Breast epithelium (tissue), 4 donors: ENCODE data around the gene CDCP1. TPM values are rescaled to one million over a fixed set of nuclear protein-coding genes. Genes with fewer than 3 reads are reported as not detected.

Source experiments
- DNase-seq, 2 donors: peaks; one replicate each; pipeline ENCODE4 v3.0.0-alpha.2; 2019; ENCODE audit warnings: low spot score in 2 of 2
- H3K27ac ChIP-seq, 2 donors: fragments of 200-600 bp; sonication (generic) in 1 of 2; one replicate each; pipeline ENCODE4 v1.5.1; 2016 to 2019; ENCODE audit warnings: mild to moderate bottlenecking in 1 of 2
- H3K27me3 ChIP-seq, 2 donors: fragments of 200-600 bp; sonication (generic) in 1 of 2; one replicate each; pipeline versions ENCODE4 v1.5.1 to v1.6.0; 2017 to 2019; ENCODE audit warnings: control low read depth in 1 of 2, mild to moderate bottlenecking in 1 of 2
- H3K36me3 ChIP-seq: fragments of 200-600 bp; one replicate; pipeline ENCODE4 v1.5.1; 2019
- H3K4me1 ChIP-seq, 2 donors: fragments of 200-600 bp; sonication (generic); one replicate each; pipeline ENCODE4 v1.5.1; 2016 to 2019; ENCODE audit warnings: control low read depth in 1 of 2
- H3K4me3 ChIP-seq, 3 donors: fragments of 200-600 bp; sonication (generic); 1 replicate in 2 of 3; 2 replicates in 1 of 3; pipeline ENCODE4 v1.5.1; 2016 to 2019; ENCODE audit warnings: mild to moderate bottlenecking in 3 of 3, moderate library complexity in 2 of 3
- H3K9me3 ChIP-seq, 2 donors: fragments of 200-600 bp; sonication (generic) in 1 of 2; one replicate each; pipeline ENCODE4 v1.5.1; 2016 to 2019; ENCODE audit warnings: control low read depth in 1 of 2
- POLR2A ChIP-seq: fragments of 450-650 bp; IDR thresholded peaks from one replicate; pipeline ENCODE4 v1.6.1; 2016; ENCODE audit warnings: antibody characterized with exemption, mild to moderate bottlenecking, moderate library complexity
- POLR2AphosphoS5 ChIP-seq, 3 donors: sonication (generic); formaldehyde crosslinking; IDR thresholded peaks; one replicate each; pipeline ENCODE4 v1.6.1; 2017; ENCODE audit warnings: antibody characterized with exemption in 3 of 3
- intact Hi-C: fragments of 100-400 bp; cut with DNase I; formaldehyde crosslinking; loops from one replicate; pipeline ENCODE4 v1.15.1; 2023; ENCODE audit warnings: low total_unique reads
- total RNA-seq, 3 donors: library from RNA; depleted of rRNA; stranded (reverse); fragments of >200 nt; gene quantifications; one replicate each; pipeline ENCODE4 v1.1.0, GENCODE V29; 2016
- TF ChIP-seq, protein P1 (sequence below), 3 donors: fragments of 450-650 bp; IDR thresholded peaks; one replicate each; pipeline ENCODE4 v1.5.1; 2016 to 2017; ENCODE audit warnings: antibody characterized with exemption in 3 of 3, mild to moderate bottlenecking in 3 of 3, moderate library complexity in 3 of 3

Gene CDCP1
- total RNA-seq, 3 donors from 2014 or later = 1.9 to 11.3 (median 8.5) TPM

DNA sequence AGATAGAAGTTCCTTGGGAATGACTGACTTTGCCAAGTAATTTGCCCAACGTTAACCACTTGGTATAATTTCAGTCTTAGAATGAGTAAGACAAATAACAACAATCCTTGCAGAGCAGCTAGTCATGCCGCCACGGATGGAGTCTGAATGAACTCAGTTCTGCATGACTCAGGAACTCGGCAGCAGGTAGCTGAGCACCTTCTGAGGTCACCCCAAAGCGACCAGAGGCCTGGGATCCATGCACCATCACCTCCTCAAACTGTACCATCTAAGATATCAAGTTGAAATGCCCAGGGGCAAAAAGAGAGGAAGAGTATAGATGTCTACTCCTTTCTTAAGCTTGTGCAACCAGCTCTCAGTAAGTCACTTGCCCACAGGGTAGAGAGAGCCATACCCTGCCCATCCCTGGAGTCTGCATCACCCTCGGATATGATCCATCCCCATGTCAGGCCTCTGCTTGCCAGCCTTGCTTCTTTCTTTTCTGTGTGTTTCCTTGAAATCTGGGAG, 8.5 kb upstream of the CDCP1 start:
- H3K27me3 ChIP-seq = no peaks in the 10 kb centered on the region
- no peak for DNase-seq
- no peak overlapping the region for H3K27ac ChIP-seq
- H3K9me3 ChIP-seq = no peaks in the 10 kb centered on the region
- no peak for TF ChIP-seq POLR2A
- TF ChIP-seq, protein P1, sequence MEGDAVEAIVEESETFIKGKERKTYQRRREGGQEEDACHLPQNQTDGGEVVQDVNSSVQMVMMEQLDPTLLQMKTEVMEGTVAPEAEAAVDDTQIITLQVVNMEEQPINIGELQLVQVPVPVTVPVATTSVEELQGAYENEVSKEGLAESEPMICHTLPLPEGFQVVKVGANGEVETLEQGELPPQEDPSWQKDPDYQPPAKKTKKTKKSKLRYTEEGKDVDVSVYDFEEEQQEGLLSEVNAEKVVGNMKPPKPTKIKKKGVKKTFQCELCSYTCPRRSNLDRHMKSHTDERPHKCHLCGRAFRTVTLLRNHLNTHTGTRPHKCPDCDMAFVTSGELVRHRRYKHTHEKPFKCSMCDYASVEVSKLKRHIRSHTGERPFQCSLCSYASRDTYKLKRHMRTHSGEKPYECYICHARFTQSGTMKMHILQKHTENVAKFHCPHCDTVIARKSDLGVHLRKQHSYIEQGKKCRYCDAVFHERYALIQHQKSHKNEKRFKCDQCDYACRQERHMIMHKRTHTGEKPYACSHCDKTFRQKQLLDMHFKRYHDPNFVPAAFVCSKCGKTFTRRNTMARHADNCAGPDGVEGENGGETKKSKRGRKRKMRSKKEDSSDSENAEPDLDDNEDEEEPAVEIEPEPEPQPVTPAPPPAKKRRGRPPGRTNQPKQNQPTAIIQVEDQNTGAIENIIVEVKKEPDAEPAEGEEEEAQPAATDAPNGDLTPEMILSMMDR (IDR thresholded peaks at IDR 0.05) = no peak
- TF ChIP-seq POLR2AphosphoS5 (IDR thresholded peaks at IDR 0.05) = no peak
- no peaks in the 10 kb centered on the region for H3K36me3 ChIP-seq
- intact Hi-C loops = no loop called here
- no peak overlapping the region for H3K4me3 ChIP-seq
- H3K4me1 ChIP-seq = no peaks in the 10 kb centered on the region

DNA sequence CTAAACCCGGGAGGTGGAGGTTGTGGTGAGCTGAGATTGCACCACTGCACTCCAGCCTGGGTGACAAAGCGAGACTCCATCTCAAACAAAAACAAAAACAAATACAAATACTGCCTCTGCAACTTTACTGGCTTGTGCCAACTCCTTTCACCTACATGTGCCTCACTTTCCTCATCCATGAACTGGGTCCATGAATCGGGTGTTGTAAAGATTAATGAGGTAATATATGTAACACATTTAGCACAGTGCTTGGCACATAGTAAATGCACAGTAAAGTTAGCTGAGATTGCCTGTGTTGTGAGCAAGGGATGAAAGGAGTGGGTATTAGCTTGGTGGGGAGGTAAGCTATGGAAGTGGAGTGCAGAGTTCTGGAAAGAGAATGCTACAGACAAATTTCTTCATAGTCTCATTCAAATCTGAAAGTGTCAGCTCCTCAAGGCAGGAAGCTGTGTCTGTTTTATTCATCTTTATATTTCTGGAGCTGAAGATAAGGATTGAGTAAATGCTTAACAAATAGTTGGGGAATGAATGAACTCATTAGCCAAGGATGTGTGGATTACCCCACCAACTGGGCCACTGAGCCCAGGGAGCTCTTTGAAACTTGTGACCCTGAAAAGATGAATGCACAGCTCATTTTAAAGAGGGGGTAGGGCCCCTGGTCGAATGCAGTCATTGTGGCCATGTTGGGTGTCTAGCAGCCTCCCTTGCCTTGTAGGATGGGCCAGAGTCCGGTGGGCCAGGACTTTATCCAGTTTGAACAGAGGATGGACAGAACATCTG, 7.7 kb upstream of the CDCP1 start:
- H3K4me1 ChIP-seq = no peaks in the 10 kb centered on the region
- H3K27me3 ChIP-seq = no peaks in the 10 kb centered on the region
- H3K4me3 ChIP-seq = no peak overlapping the region
- no peaks in the 10 kb centered on the region for H3K9me3 ChIP-seq
- TF ChIP-seq, protein P1 (IDR thresholded peaks at IDR 0.05) = no peak
- no peak for TF ChIP-seq POLR2AphosphoS5 (IDR thresholded peaks at IDR 0.05)
- no peak for TF ChIP-seq POLR2A
- no peak for DNase-seq
- intact Hi-C loops = no loop called here
- H3K36me3 ChIP-seq = no peaks in the 10 kb centered on the region
- no peak overlapping the region for H3K27ac ChIP-seq

DNA sequence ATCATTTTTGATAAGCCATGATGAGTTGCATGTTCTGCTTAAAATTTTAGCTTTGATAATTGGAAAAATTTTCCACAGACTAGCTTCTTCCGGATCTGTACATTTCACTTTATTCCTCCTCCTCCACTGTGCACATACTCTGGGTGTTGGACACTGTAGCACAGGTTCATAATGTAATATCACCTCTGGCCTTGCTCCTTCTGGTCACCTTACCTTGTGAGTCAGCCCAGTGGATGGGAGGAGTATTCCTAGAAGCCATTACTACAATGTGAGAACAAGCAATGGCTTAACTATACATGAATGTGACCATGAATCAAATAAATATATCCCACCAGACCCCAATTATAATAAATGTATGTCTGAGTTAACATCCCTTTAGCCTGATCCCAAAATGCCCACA, 6.1 kb upstream of the CDCP1 start:
- no peaks in the 10 kb centered on the region for H3K27me3 ChIP-seq
- no peaks in the 10 kb centered on the region for H3K9me3 ChIP-seq
- H3K36me3 ChIP-seq = no peaks in the 10 kb centered on the region
- no peak overlapping the region for H3K27ac ChIP-seq
- TF ChIP-seq, protein P1 (IDR thresholded peaks at IDR 0.05) = no peak
- TF ChIP-seq POLR2A (no peak), POLR2AphosphoS5 (IDR thresholded peaks at IDR 0.05) (no peak)
- intact Hi-C loops = no loop called here
- DNase-seq = no peak
- H3K4me3 ChIP-seq = no peak overlapping the region
- no peaks in the 10 kb centered on the region for H3K4me1 ChIP-seq

DNA sequence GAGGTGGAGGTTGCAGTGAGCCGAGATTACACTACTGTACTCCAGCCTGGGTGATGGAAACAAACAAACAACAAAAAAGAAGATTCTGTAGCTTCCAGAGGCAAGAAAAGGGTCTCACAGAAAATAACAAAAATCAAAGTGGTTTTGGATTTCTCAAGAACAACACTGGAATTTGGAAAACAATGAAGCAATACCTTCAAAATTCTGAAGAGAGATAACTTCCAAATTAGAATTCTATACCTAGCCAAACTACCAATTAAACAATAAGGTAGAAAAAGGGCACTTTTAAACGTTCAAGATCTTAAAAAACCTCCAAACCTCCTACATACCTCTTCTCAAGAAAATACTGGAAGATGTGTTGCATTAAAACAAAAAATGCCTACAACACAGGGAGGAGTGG, 4.9 kb upstream of the CDCP1 start:
- Histone ChIP-seq H3K9me3 (no peaks in the 10 kb centered on the region), H3K27me3 (no peaks in the 10 kb centered on the region), H3K4me3 (no peak overlapping the region), H3K27ac (no peak overlapping the region), H3K4me1 (no peaks in the 10 kb centered on the region), H3K36me3 (no peaks in the 10 kb centered on the region)
- TF ChIP-seq POLR2A (no peak), POLR2AphosphoS5 (IDR thresholded peaks at IDR 0.05) (no peak)
- TF ChIP-seq, protein P1 (IDR thresholded peaks at IDR 0.05) = no peak
- DNase-seq = no peak
- intact Hi-C loops = no loop called here

DNA sequence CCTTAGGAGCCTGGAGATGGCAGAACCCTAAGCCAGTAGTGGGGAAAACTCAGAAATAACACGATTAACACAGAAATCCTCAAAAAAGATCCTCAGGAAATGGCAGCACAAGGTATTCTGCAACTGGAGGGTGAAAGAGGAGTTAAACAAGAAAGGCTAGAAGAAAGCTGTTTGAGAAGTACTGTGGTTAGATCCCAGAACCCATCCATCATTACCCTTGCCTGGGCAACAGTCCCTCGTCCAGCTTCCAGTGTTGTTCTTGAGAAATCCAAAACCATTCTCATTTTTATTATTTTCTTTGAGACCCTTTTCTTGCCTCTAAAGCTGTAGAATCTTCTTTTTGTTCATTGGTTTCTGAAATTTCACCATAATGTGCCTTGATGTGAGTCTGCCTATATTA, 2.7 kb upstream of the CDCP1 start:
- Histone ChIP-seq H3K27me3 (peaks cover 0 to 4% of the 10 kb centered on the region in 2 donors), H3K4me1 (no peaks in the 10 kb centered on the region), H3K36me3 (no peaks in the 10 kb centered on the region), H3K4me3 (no peak overlapping the region), H3K9me3 (no peaks in the 10 kb centered on the region), H3K27ac (no peak overlapping the region)
- DNase-seq = no peak
- intact Hi-C loops = loop anchor here (10.0 kb wide), 1 partner anchor 834 kb away; no protein-coding TSS in a partner anchor
- TF ChIP-seq POLR2A (no peak), POLR2AphosphoS5 (IDR thresholded peaks at IDR 0.05) (no peak)
